Measurements from ENCODE around the gene WNK1.

DNA sequence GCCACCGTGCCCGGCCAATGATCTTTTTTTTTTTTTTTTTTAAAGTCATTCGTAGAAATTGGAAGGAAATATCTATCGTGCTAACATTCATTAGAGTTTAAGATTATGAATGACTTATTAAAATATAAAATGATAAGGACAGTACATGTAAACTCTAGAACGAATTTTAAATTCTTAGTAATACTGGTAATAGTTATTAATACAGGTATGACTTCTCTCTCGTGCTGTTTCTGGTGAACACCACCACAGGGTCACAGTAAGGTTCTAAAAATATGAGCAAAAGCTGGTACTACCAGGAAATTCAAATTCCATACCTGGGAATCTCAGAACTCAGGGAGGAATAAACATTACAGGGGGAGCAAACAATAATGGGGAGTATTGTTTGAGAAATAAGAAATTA lies 26.2 kb downstream of the WNK1 start:
- TF ChIP-seq, protein P1, sequence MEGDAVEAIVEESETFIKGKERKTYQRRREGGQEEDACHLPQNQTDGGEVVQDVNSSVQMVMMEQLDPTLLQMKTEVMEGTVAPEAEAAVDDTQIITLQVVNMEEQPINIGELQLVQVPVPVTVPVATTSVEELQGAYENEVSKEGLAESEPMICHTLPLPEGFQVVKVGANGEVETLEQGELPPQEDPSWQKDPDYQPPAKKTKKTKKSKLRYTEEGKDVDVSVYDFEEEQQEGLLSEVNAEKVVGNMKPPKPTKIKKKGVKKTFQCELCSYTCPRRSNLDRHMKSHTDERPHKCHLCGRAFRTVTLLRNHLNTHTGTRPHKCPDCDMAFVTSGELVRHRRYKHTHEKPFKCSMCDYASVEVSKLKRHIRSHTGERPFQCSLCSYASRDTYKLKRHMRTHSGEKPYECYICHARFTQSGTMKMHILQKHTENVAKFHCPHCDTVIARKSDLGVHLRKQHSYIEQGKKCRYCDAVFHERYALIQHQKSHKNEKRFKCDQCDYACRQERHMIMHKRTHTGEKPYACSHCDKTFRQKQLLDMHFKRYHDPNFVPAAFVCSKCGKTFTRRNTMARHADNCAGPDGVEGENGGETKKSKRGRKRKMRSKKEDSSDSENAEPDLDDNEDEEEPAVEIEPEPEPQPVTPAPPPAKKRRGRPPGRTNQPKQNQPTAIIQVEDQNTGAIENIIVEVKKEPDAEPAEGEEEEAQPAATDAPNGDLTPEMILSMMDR (optimal IDR thresholded peaks at IDR 0.05 in 1 of 3, IDR thresholded peaks at IDR 0.05 in 1 of 3, conservative IDR thresholded peaks at IDR 0.05 in 1 of 3; ENCODE audit: extremely low read depth in 1 of 3, insufficient read depth in 2 of 3, low read length in 3 of 3) = no peak
- TF ChIP-seq EZH2 (IDR thresholded peaks at IDR 0.05; ENCODE audit: low read length) = no peak

Measured in keratinocyte (primary cell).